ENCODE data around the gene COQ4.
A peak's percentile ranks its signal among the peaks of the same experiment; 100 is the strongest.
"Not testable (repeated sequence)": the region's sequence is repeated elsewhere in the genome, so short reads cannot be mapped to it uniquely, and the experiment has no call there.

Gene COQ4

GRCh38 chr9:128298535-128299482, 23.8 kb upstream of the COQ4 start:
- no peak for DNase-seq (ENCODE audit: low read depth)

DNA sequence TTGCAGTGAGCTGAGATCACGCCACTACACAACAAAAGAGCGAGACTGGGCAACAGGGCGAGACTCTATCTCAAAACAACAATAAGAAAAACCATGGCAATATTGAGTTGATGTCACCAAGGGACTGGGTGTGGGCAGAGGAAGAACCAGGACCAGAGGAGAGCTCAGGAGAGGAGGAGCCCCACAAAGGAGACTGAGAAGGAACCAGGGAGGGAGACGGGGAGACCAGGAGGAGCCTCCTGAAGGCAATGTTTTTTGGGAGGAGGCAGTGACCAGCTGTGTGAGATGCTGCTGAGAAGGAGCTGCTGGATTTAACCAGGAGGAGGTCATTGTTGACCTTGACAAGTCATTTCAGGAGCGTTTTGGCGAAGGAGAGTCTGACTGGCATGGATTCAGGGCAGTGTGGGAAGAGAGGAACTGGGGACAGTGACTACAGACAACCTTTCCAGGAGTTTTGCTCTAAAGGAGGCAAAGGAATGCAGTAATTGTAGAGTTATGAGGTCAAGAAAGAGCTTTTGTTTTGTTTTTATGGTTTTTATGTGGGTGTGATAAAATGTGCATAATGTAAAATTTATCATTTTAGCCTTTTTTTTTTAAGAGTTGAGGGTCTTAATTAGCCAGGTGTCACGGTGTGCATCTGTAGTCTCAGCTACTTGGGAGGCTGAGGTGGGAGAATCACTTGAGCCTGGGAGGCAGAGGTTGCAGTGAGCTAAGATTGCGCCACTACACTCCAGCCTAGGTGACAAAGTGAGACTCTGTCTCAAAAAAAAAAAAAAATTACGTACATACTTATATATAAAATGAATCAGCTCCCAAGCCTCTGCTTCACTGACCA, 18.3 kb upstream of the COQ4 start:
- DNase-seq (ENCODE audit: low read depth) = peak; percentile 51

- no peak for DNase-seq (ENCODE audit: low read depth)
Measured at GRCh38 chr9:128304971-128305288, 17.7 kb upstream of the COQ4 start.

GRCh38 chr9:128309551-128309950, 13.1 kb upstream of the COQ4 start:
- no peak for DNase-seq (ENCODE audit: low read depth)

GRCh38 chr9:128310461-128310860, 12.2 kb upstream of the COQ4 start:
- DNase-seq (ENCODE audit: low read depth) = no peak

DNA sequence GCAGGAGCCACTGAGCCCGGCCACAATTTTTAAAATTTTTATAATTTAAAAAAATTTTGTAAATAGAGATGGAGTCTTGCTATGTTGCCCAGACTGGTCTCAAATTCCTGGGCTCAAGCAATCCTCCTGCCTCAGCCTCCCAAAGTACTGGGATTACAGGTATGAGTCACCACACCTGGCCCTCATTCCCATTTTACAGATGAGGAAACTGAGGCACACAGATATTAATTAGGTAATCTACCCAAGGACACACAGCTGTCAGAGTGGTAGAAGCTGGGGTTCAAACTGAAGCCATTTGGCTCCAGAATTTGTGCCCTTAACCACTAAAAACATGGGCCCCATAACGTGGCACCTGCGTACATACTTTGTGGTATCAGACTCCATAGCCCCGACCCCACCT, 7.9 kb upstream of the COQ4 start:
- no peak for DNase-seq (ENCODE audit: low read depth)

DNA sequence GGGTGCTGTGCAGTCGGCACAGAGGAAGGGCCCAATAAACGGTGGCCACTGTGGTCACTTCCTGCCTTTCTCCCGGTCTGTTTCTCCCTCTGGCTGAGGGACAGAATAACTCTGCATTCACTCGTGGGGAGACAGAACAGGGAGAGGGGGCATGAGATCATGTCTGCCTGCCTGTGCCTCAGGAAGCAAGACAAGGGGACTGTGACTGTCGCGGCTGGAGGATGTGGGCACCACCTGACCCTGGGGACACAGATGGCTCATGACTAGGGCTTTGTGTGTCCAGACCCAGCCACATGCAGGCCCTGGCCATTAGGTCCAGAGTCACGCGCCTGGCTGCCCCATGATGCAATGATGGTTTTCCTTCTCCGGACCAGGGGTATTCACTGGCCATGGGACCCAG, 6.2 kb upstream of the COQ4 start:
- no peak for DNase-seq (ENCODE audit: low read depth)

DNA sequence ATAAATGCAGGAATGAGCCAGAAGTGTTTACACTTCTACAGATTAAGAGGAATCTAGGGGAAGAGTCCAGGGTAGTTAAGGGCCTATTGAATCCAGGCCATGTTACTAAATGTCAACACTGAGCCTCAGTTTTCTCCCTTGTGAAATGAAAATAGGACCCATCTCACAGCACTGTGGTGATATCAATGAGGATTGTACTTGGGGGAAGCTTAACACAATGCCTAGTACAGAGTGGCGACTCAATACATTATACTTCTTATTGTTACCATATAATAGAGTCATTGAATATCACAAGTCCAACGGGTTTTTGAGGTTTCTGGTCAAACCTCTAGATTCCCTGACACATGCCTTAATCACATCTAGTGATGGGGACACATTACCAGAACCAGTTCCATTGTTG, 5.0 kb upstream of the COQ4 start:
- DNase-seq (ENCODE audit: low read depth) = no peak

DNA sequence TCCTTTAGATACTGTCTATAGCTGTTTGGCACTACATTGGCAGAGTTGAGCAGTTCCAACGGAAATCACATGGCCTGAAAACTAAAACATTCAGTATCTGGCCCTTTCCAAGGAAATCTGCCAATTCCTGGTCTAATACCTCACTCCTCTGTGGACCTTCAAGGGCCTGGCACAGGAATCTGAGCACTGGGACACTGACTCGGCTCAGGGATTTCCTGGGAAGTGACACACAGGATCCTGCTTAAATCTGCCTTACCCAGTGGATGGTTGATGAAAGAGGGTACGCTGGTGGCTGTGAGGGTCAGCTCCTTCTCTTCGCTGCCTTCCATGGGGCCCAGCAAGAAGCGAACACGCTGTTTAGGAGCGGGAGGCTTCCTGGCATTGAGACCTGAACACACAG, 1.3 kb upstream of the COQ4 start:
- DNase-seq (ENCODE audit: low read depth) = no peak

- DNase-seq (ENCODE audit: low read depth) = no peak
Measured at GRCh38 chr9:128321879-128322403, 698 bp upstream of the COQ4 start.

GRCh38 chr9:128323212-128323730, 632 bp downstream of the COQ4 start:
- DNase-seq (ENCODE audit: low read depth) = peak; percentile 61

DNA sequence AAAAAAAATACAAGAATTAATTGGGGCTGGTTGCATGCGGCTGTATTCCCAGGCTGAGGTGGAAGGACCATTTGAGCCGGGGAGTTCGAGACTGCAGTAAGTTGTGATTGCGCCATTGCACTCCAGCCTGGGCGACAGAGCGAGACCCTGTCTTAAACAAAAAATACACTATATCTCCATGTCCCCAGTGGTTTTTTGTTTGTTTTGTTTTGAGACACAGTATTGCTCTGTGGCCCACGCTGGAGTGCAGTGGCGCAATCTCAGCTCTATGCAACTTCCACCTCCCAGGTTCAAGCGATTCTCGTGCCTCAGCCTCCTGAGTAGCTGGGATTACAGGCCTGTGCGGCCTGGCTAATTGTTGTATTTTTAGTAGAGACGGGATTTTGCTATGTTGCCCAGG, 1.2 kb downstream of the COQ4 start:
- no peak for DNase-seq (ENCODE audit: low read depth)

- no peak for DNase-seq (ENCODE audit: low read depth)
Measured at GRCh38 chr9:128324401-128324800, 1.8 kb downstream of the COQ4 start.

DNA sequence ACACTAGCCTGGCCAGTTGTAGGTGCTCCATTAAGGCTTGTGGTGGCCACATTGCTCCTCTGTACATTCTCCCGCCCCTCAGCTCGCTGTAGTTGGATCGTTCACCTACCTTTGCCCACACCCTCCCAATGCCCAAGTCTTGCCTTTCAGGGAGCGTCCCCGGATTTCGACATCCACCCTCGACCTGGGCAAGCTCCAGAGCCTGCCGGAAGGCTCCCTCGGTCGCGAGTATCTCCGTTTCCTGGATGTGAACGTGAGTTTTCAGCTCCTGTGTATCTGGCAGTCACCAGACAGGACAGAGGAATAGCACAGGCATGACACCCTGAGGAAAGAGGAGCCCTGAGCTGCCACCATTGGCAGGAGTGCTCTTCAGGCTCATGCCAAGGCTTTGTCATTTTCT, 3.0 kb downstream of the COQ4 start:
- DNase-seq (ENCODE audit: low read depth) = no peak

- DNase-seq (ENCODE audit: low read depth) = no peak
Measured at GRCh38 chr9:128333451-128333869, 10.8 kb downstream of the COQ4 start.

GRCh38 chr9:128335161-128335560, 12.5 kb downstream of the COQ4 start:
- no peak for DNase-seq (ENCODE audit: low read depth)

GRCh38 chr9:128335914-128336313, 13.3 kb downstream of the COQ4 start:
- no peak for DNase-seq (ENCODE audit: low read depth)

DNA sequence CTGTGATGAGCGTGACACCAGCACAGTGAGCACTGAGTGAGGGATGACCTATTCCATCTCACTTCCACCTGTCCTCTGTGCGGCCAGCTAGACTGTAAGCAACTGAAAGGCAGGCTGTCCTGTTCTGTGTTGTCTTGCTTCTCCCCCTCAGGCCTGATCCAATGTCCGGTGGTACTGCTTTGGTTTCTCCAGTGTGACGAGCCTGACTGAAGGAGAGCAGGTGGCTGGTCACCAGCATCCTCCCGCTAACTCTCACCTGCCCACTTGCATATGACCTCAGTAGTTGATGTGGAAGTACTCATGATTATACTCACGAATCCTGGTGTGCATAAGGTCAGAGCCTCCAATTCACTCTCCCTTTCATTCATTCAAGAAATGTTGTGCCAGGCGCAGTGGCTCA, 15.3 kb downstream of the COQ4 start:
- no peak for DNase-seq (ENCODE audit: low read depth)

DNA sequence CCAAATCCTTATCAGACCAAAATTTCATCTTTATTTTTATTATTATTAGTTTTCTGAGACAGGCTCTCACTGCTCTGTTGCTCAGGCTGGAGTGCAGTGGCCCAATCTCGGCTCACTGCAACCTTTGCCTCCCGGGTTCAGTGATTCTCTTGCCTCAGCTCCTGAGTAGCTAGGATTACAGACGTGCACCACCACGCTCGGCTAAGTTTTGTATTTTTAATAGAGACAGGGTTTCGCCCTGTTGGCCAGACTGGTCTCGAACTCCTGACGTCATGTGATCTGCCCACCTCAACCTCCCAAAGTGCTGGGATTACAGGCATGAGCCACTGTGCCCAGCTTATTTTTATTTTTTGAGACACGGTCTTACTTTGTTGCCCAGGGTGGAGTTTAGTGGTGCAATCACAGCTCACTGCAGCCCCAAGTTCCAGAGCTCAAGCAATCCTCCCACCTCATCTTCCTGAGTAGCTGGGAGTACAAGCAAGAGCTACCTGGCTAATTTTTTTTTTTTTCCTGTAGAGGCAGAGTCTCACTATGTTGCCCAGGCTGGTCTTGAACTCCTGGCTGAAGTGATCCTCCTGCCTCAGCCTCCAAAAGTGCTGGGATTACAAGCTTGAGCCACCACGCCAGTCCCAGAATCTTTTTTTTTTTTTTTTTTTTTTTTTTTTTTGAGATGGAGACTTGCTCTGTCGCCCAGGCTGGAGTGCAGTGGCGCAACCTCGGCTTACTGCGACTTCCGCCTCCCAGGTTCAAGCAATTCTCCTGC, 16.4 kb downstream of the COQ4 start:
- not testable (repeated sequence) for DNase-seq (ENCODE audit: low read depth)

DNA sequence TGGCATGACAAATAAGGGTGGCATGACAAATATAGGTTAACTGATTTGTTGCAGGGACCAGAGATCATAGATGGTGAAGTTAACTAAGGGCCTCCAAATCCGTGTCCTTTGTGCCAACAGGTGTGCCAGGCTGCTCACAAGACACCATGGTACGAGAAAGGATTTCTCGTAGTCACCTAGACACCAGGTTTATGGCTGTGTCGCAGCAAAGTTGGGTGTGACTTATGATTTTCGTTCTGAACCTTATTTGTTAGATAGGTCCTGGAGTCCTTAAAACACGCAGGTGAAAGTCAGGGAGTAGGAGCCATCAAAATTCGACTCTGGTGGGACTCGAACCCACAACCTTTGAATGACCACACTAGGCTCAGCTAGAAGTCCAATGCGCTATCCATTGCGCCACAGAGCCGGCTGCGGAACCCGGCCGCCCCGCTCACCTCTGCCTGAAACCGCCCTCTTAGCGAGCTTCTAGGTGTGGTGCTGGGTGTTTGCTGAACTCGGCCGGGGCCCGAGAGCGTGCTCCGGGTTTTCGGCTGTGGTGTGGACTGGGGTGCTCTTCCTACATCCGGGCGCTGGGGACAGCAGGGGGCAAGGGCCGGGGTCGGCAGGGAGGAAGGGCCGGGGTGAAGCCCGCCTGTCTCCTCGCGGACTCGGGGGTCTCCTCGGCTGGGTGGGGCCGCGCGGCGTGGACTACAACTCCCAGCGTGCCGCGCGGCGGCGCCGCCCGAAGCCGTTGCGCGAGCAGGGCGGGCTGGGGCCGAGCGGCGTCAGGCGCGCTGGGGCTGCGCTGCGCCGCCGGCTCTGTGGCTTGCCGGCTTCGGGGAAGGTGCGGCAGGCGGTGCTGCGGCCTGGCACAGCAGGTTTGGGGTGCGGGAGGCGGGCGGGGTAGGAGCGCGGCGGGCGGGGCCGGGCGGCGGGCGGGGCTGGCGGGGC, 17.4 kb downstream of the COQ4 start, which contains the start of gene SLC27A4:
Gene SLC27A4, plus strand, starts transcription at position 767 of the 930 bp plus-strand sequence. CDS start 2,606 bp downstream, outside the sequence.
- DNase-seq (ENCODE audit: low read depth) = peak; percentile 86

Measured in ELR (cell line).